BLaER1 treated with 17β-estradiol and CSF1 and Interleukin-3, amounts not matched to agents 10 nM and 100 nM (cell line): ENCODE data around the gene GNB1.

ENCODE experiments used
- H3K27ac ChIP-seq, 11 experiments: shearing (Covaris generic); formaldehyde crosslinking; 2 replicates each; pipeline ENCODE4 v1.8.1; 2022
- H3K27me3 ChIP-seq, 11 experiments: shearing (Covaris generic); formaldehyde crosslinking; 2 replicates each; pipeline ENCODE4 v1.8.1; 2022
- H3K36me3 ChIP-seq, 11 experiments: shearing (Covaris generic); formaldehyde crosslinking; 2 replicates each; pipeline ENCODE4 v1.8.1; 2022
- H3K4me1 ChIP-seq, 10 experiments: shearing (Covaris generic); formaldehyde crosslinking; 2 replicates each; pipeline ENCODE4 v1.8.1; 2022
- H3K4me2 ChIP-seq, 11 experiments: shearing (Covaris generic); formaldehyde crosslinking; 2 replicates each; pipeline ENCODE4 v1.8.1; 2022
- H3K4me3 ChIP-seq, 10 experiments: shearing (Covaris generic); formaldehyde crosslinking; 2 replicates each; pipeline ENCODE4 v1.8.1; 2022
- H3K9ac ChIP-seq, 11 experiments: shearing (Covaris generic); formaldehyde crosslinking; 2 replicates each; pipeline ENCODE4 v1.8.1; 2022
- H3K9me3 ChIP-seq, 11 experiments: shearing (Covaris generic); formaldehyde crosslinking; replicated peaks in 1 of 11; 2 replicates each; pipeline ENCODE4 v1.8.1; 2022
- H4K20me1 ChIP-seq, 11 experiments: shearing (Covaris generic); formaldehyde crosslinking; 2 replicates each; pipeline ENCODE4 v1.8.1; 2022
- Cebpa-rat ChIP-seq, 11 experiments: shearing (Covaris generic); IDR thresholded peaks; 2 replicates each; pipeline ENCODE4 v1.8.1; 2022

GNB1 gene

DNA sequence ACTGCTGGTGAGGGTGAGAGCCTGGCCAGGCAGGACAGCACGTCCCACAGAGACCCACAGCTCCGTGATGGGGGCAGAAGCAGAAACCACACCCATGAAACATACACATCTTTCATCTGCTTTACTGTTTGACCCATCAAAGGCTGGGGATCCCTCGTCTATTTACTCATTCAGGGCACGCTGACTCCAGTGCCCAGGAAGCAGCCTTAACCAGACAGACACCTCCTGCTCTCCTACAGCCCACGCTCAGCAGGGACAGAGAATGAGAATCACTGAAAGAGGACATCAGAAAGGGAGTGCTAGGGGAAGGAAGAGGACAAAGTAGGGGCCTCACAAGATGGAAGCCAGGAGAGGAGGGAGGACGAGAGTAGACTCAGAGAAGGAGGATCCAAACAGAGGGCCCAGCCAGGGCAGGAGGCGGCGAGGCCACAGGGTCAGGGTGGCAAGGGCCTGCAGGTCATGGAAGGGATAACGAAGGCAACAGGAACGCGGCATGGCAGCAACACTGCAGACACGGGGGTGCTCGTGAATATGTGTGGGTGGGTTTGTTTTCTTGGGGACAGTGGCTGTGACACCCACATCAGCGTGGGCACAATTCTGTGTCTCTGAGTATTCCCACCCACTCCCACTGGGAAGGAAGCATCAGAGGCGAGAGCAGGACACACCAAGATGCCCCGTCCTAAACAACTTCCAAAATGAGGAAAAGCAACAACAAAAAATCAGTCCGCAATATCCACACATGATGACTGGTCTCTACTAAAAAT, 97.2 kb downstream of the GNB1 start:
- no peaks in the 10 kb centered on the region for H3K9me3 ChIP-seq
- no peak overlapping the region for H3K4me3 ChIP-seq
- no peak overlapping the region for H3K4me2 ChIP-seq
- no peaks in the 10 kb centered on the region for H3K27me3 ChIP-seq
- H3K36me3 ChIP-seq = peaks cover 99 to 100% (median 100%) of the 10 kb centered on the region in 11 experiments
- peaks cover 23 to 50% (median 35%) of the 10 kb centered on the region in 10 experiments for H3K4me1 ChIP-seq
- TF ChIP-seq Cebpa-rat (IDR thresholded peaks at IDR 0.05) = no peak
- peak overlapping the region in 6 of 11 experiments; percentile 10 to 44 (median 23); a peak in 8 of 22 replicates for H3K27ac ChIP-seq
- H4K20me1 ChIP-seq = peaks cover 93 to 100% (median 100%) of the 10 kb centered on the region in 11 experiments
- peak overlapping the region in 4 of 11 experiments; percentile 7 to 22 (median 16); a peak in 3 of 22 replicates for H3K9ac ChIP-seq

DNA sequence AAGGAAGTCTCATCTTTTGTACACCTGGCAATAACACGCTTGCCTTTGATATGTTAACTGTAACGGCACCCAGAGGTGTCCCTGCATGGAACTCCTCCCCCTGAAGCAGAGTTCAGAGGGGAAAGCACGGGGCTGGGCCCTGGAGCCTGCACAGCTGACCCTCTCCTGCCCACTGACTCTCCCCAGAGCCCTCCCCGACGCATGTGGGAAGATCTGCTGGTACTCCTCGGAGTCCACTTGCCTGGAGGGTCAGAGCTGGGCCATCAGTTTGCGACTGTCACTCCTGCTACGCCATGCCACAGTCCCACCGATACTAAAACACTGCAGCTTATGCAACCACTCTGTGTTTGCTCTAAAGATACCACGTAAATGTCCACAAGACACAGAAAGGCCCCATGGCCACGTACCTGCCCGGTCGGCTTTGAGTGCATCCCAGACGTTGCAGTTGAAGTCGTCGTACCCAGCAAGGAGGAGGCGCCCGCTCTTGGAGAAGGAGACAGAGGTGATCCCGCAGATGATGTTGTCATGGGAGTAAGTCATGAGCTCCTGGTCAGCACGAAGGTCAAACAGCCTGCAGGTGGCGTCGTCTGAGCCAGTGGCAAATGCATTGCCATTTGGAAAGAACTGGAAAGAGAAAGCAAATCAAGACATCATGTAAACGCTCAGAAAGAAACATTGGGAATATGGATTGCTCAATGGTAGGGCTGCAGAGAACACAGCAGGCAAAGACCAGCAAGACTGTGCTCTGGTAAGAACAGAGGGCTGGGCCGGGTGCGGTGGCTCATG, 102.0 kb downstream of the GNB1 start:
- peaks cover 64 to 86% (median 79%) of the 10 kb centered on the region in 10 experiments for H3K4me1 ChIP-seq
- no peaks in the 10 kb centered on the region for H3K27me3 ChIP-seq
- peak overlapping the region in 7 of 10 experiments; percentile 8 to 50 (median 17); a peak in 6 of 20 replicates for H3K4me3 ChIP-seq
- H3K36me3 ChIP-seq = peaks cover 93 to 98% (median 94%) of the 10 kb centered on the region in 11 experiments
- peak overlapping the region in 10 of 11 experiments; percentile 31 to 100 (median 76); a peak in 19 of 22 replicates for H3K27ac ChIP-seq
- H3K9me3 ChIP-seq = no peaks in the 10 kb centered on the region
- H3K9ac ChIP-seq = peak overlapping the region; percentile 5 to 74 (median 63); a peak in 20 of 22 replicates
- peaks cover 65 to 97% (median 80%) of the 10 kb centered on the region in 11 experiments for H4K20me1 ChIP-seq
- peak overlapping the region; percentile 43 to 96 (median 81) for H3K4me2 ChIP-seq
- peak in 2 of 11 experiments; percentile 23 to 62; a peak in 3 of 22 replicates for TF ChIP-seq Cebpa-rat (IDR thresholded peaks at IDR 0.05)

GRCh38 chr1:1788136-1788535, 102.8 kb downstream of the GNB1 start:
- H3K4me3 ChIP-seq = peak overlapping the region in 7 of 10 experiments; percentile 8 to 50 (median 17); a peak in 6 of 20 replicates
- H3K9me3 ChIP-seq = no peaks in the 10 kb centered on the region
- no peaks in the 10 kb centered on the region for H3K27me3 ChIP-seq
- TF ChIP-seq Cebpa-rat (IDR thresholded peaks at IDR 0.05) = no peak
- H3K4me2 ChIP-seq = peak overlapping the region; percentile 43 to 96 (median 81)
- peaks cover 86 to 91% (median 87%) of the 10 kb centered on the region in 11 experiments for H3K36me3 ChIP-seq
- H3K4me1 ChIP-seq = peaks cover 71 to 93% (median 84%) of the 10 kb centered on the region in 10 experiments
- H3K27ac ChIP-seq = peak overlapping the region in 10 of 11 experiments; percentile 31 to 100 (median 76); a peak in 19 of 22 replicates
- H3K9ac ChIP-seq = peak overlapping the region; percentile 5 to 74 (median 63); a peak in 20 of 22 replicates
- H4K20me1 ChIP-seq = peaks cover 58 to 97% (median 80%) of the 10 kb centered on the region in 11 experiments

GRCh38 chr1:1786836-1787605, 103.9 kb downstream of the GNB1 start:
- peak overlapping the region in 9 of 11 experiments; percentile 63 to 96 (median 83); a peak in 19 of 22 replicates for H3K4me2 ChIP-seq
- H3K27me3 ChIP-seq = no peaks in the 10 kb centered on the region
- no peaks in the 10 kb centered on the region for H3K9me3 ChIP-seq
- H3K27ac ChIP-seq = peak overlapping the region in 10 of 11 experiments; percentile 31 to 100 (median 76); a peak in 17 of 22 replicates
- peaks cover 75 to 79% (median 76%) of the 10 kb centered on the region in 11 experiments for H3K36me3 ChIP-seq
- TF ChIP-seq Cebpa-rat (IDR thresholded peaks at IDR 0.05) = no peak
- no peak overlapping the region for H3K4me3 ChIP-seq
- H3K9ac ChIP-seq = peak overlapping the region in 10 of 11 experiments; percentile 5 to 74 (median 65); a peak in 16 of 22 replicates
- H3K4me1 ChIP-seq = peaks cover 82 to 100% (median 95%) of the 10 kb centered on the region in 10 experiments
- H4K20me1 ChIP-seq = peaks cover 47 to 91% (median 70%) of the 10 kb centered on the region in 11 experiments

DNA sequence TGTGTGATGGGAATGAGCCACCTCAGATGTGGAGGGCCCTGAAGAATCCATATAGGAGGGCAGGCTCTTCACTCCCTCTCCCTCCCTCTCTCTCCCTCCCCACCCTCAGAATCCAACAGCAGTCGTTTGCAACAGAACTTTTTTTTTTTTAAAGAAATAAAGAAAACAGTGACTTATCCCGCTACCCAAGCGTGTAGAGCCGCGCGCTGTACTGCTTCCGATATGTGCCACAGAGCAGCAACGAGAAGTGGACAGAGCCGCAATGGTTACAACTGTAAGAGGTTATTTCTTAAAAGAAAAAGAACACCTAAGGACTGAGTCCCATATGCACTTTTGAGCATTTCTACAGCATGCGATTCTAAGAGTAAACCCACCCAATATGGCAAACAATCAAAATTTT, 105.2 kb downstream of the GNB1 start:
- H3K36me3 ChIP-seq = peaks cover 61 to 66% (median 63%) of the 10 kb centered on the region in 11 experiments
- peaks cover 34 to 77% (median 58%) of the 10 kb centered on the region in 11 experiments; a peak in 21 of 22 replicates for H4K20me1 ChIP-seq
- TF ChIP-seq Cebpa-rat (IDR thresholded peaks at IDR 0.05) = no peak
- H3K4me1 ChIP-seq = peaks cover 93 to 100% (median 100%) of the 10 kb centered on the region in 10 experiments
- no peak overlapping the region for H3K4me3 ChIP-seq
- H3K27ac ChIP-seq = peak overlapping the region in 5 of 11 experiments; percentile 45 to 100 (median 79); a peak in 6 of 22 replicates
- peak overlapping the region in 2 of 11 experiments; percentile 5 to 42; a peak in 2 of 22 replicates for H3K9ac ChIP-seq
- peak overlapping the region in 8 of 11 experiments; percentile 44 to 99 (median 94); a peak in 8 of 22 replicates for H3K4me2 ChIP-seq
- no peaks in the 10 kb centered on the region for H3K27me3 ChIP-seq
- no peaks in the 10 kb centered on the region for H3K9me3 ChIP-seq

DNA sequence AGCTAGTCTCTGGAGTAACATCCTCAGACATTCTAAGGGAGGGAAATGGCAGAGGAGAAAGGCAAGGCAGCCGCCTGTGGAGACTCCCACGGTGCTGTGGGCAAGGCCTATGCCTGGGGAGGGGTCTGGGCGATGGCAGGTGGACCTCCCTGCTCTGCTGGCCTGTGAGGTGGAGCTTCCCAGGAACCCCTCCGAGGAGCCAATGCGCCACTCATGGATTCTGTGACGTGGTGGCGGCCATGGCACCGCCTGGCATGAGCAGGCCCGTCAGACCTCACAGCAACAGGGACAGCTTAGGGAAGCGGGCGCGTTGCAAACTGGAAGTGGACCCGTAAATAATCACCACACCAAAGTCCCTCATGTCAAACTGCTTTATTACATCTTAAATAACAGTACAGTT, 106.0 kb downstream of the GNB1 start:
- Histone ChIP-seq H3K36me3 (peaks cover 54 to 59% (median 55%) of the 10 kb centered on the region in 11 experiments), H3K27me3 (no peaks in the 10 kb centered on the region), H3K9ac (peak overlapping the region in 6 of 11 experiments; percentile 14 to 30 (median 24); a peak in 4 of 22 replicates), H3K4me3 (no peak overlapping the region), H4K20me1 (peaks cover 26 to 70% (median 51%) of the 10 kb centered on the region in 11 experiments; a peak in 21 of 22 replicates), H3K4me1 (peaks cover 92 to 100% (median 100%) of the 10 kb centered on the region in 10 experiments), H3K4me2 (peak overlapping the region; percentile 3 to 99 (median 93); a peak in 19 of 22 replicates), H3K27ac (peak overlapping the region in 10 of 11 experiments; percentile 13 to 100 (median 45); a peak in 16 of 22 replicates), H3K9me3 (no peaks in the 10 kb centered on the region)
- TF ChIP-seq Cebpa-rat (IDR thresholded peaks at IDR 0.05) = no peak

DNA sequence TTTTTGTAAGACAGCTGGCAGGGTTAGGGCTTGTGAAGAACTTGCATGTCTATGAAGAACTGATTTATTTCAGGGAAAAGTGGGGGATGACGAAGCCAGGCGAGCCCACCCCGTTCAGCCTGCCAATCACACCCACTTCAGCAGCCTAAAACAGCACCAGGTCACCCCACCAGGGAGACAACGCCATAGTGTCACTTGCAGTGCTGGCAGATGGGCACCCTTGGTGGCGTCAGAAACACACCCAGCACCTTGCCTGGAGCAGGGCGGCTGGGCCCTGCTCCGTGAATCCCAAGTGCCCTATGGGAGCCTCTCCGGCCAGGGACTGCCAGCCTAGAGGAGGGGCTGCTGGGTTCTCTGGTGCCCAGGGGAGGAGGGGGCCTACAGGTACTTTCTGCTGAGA, 107.6 kb downstream of the GNB1 start:
- peak overlapping the region in 6 of 10 experiments; percentile 1 to 97 (median 15); a peak in 8 of 20 replicates for H3K4me3 ChIP-seq
- peak overlapping the region; percentile 61 to 100 (median 98) for H3K9ac ChIP-seq
- no peaks in the 10 kb centered on the region for H3K27me3 ChIP-seq
- H3K27ac ChIP-seq = peak overlapping the region; percentile 19 to 100 (median 99); a peak in 21 of 22 replicates
- peak overlapping the region; percentile 86 to 99 (median 95) for H3K4me2 ChIP-seq
- TF ChIP-seq Cebpa-rat (IDR thresholded peaks at IDR 0.05) = no peak
- peaks cover 11 to 58% (median 36%) of the 10 kb centered on the region in 11 experiments; a peak in 21 of 22 replicates for H4K20me1 ChIP-seq
- no peaks in the 10 kb centered on the region for H3K9me3 ChIP-seq
- H3K4me1 ChIP-seq = peaks cover 76 to 99% (median 95%) of the 10 kb centered on the region in 10 experiments
- H3K36me3 ChIP-seq = peaks cover 39 to 42% (median 39%) of the 10 kb centered on the region in 11 experiments
